GM19328 (cell line): ENCODE results near the gene DDX39A.
"Not testable (repeated sequence)": the region's sequence is repeated elsewhere in the genome, so short reads cannot be mapped to it uniquely, and the experiment has no call there.

Source experiments
- ATAC-seq: cut with Tn5 transposase; IDR thresholded peaks from one replicate; pipeline ENCODE4 v1.9.1; 2021; ENCODE audit warnings: mild to moderate bottlenecking, moderate library complexity; ENCODE audit not compliant: unreplicated experiment

Gene DDX39A

DNA sequence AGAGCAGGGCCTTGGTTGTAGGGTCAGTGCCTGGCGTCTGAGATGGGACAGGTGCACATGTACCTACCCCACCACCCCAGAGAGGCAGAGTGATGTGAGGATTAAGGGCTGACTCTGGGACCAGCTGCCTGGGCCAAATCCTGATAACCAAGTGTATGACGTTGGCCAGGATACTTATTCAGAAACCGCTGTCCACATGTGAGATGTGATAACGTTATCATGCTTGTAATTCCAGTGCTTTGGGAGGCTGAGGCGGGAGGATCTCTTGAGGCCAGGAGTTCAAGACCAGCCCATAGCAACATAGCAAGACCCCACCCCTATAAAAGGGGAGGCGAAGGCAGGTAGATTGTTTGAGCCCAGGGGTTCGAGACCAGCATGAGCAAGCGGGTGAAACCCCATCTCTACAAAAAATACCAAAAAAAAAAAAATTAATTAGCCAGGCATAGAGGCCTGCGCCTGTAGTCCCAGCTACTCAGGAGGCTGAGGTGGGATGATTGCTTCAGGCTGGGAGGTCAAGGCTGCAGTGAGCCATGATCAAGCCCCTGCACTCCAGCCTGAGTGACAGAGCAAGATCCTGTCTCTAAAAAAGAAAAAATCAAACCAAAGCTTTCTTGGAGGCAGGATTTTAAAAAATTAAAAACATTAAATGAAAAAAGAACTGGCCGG, 27.9 kb downstream of the DDX39A start:
- no peak for ATAC-seq

DNA sequence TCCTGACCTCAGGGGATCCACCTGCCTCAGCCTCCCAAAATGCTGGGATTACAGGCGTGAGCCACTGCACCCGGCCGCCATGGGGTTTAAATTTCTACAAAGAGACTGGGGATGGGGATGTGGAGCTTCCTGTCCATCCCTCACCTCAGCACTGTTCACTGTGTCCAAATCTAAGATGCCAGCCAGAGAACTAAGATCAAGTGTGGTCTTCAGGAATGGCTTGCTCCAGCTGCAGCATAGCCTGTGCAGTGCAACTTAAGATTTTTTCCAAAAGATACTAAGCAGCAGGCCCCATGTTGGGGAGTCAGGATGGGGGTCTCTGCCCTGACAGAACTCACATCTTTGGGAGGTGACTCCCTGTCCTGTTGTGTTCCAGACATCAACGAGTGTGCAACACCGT, 28.6 kb downstream of the DDX39A start:
- ATAC-seq = no peak

DNA sequence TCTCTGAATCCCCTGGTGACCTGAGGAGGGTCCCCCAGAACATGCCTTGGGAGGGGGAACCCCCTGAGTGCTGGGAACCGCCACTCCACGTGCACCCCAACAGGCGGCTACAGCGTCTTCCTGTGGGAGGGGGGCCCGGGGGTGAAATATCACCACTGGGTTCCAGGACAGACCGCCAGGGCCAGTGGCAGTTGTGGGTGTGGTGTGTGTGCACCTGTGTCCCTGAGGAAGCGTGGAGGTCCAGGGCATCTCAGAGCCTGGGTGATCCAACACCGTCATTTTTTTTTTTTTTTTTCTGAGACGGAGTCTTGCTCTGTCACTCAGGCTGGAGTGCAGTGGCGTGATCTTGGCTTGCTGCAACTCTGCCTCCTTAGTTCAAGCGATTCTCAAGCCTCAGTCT, 33.6 kb downstream of the DDX39A start:
- no peak for ATAC-seq

GRCh38 chr19:14383661-14384555, 35.2 kb downstream of the DDX39A start:
- ATAC-seq = no peak

GRCh38 chr19:14381689-14382474, 37.3 kb downstream of the DDX39A start:
- no peak for ATAC-seq

- no peak for ATAC-seq
These were observed 39.7 kb downstream of the DDX39A start for GRCh38 chr19:14379294-14380065.

GRCh38 chr19:14378890-14379289, 40.3 kb downstream of the DDX39A start:
- ATAC-seq = no peak

DNA sequence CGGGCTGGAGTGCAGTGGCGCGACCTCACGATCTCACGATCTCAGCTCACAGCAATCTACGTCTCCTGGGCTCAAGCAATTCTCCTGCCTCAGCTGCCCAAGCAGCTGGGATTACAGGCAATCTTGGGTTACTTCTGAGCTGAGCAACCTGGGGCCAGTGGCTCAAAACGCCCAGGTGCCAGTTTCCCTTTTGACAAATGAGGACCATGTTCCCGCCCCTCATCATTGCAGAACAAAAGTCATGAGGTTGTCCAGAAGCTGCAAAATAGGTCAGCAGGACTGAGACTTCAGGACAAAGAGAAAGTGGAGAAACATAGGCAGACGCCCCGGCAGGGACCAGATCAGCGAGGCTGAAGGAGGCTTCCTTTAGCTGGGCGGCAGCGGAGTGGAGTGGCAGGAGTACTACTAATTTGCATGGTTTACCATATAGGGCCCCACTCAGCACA, 41.2 kb downstream of the DDX39A start:
- no peak for ATAC-seq

DNA sequence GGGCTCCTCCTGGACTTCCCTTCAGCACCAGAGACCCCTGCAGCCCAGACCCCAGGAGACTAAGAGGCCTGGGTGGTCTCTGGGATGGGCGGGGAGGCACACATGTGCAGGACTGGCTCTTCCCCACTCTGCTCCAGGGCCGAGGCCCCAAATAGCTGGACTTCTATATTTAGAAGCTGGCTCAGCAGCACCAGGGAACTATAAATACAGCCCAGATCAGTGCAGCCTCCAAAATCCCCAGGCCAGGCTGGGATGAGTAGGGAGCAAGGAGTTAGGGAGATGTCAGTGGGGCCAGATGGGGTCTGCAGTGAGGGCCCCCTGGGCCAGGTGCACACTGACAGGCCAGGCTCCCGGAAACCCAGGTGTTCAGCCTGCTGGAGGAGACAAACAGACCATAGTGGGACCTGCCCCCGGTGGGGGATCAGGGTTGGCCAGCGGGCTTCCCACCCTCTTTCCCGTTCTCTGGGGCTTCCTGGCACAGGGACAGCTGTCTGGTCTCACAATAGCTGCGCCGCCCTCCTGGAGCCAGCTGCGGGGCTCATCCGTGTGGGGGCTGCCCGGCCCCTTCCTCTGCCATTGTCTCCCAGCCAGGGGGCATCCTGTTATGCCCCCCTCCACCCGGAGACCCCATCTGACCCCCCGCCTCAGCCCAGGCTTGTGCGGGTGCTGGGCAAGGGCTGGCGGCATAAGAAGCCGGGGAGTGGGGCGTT, 43.4 kb downstream of the DDX39A start:
- no peak for ATAC-seq

DNA sequence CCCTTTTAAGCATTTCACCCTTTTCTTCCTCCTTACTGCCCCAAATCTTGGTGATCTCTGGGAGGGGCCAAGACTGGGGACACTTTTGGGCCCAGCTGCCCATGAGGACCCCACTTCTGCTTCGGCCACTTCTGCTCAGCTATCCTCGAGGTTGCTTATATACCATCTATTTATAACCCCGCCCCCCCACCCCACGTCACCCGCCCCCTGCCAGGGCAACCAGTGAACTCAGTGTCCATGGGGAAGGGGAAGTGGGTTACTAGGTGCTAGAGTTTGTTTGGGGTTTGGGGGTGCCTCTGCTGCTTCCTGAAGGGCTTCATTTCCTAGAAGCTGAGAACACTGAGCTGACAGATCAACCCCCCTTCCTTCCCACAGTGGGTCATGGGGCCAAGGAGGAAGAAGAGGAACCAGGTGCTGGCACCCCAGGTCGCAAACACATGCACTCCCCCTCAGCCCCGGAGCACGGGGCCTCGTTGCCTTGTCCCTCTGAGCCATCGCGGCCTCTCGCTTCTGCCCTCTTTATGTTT, 44.0 kb downstream of the DDX39A start:
- ATAC-seq = no peak

- not testable (repeated sequence) for ATAC-seq
These were observed 44.8 kb downstream of the DDX39A start for GRCh38 chr19:14374313-14374712.

GRCh38 chr19:14372384-14373077, 46.6 kb downstream of the DDX39A start:
- ATAC-seq = not testable (repeated sequence)

DNA sequence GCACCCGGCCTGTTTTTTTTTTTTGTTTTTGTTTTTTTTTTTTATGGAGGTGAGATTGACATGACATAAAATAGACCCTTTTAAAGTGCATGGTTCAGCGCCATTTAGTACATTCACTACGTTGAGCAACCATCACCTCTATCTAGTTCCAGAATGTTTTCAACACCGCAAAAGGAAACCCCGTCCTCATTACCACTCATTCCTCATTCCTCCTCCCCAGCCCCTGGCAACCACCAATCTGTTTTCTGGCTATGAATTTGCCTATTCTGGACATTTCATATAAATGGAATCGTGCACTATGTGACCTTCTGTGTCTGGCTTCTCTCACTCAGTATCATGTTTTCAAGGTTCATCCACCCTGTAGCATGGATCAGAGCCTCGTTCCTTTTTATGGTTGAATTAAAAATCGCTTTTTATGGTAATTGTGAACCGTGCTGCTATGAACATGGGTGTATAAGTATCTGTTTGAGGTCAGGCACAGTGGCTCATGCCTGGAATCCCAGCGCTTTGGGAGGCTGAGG, 47.8 kb downstream of the DDX39A start:
- no peak for ATAC-seq

- ATAC-seq = no peak
These were observed 48.2 kb downstream of the DDX39A start for GRCh38 chr19:14370940-14371280.

DNA sequence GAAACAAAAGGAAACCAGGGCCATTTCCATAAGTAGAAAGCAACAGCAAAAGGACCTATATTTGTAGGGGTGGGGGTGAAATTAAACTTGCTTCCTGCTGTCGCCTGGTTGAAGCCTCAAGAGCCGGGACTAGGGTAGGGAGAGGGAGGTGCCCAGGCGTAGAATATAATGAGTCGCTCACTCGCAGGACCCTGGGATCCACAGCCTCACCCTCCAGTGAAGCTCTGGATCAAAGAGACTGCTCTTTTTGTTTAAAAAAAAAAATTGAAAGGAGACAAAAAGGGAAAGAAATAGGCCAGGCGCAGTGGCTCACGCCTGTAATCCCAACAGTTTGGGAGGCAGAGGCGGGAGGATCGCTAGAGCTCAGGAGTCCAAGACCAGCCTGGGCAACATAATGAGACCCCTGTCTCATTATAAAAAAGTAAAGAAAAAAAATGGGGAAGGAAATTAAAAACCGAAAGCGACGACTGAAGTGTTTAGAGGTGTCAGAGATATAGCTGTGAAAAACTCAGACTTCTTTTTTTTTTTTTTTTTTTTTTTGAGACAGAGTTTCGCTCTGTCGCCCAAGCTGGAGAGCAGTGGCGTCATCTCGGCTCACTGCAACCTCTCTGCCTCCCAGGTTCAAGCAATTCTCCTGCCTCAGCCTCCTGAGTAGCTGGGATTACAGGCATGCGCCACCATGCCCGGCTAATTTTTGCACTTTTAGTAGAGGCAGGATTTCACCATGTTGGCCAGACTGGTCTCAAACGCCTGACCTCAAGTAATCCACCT, 48.8 kb downstream of the DDX39A start:
- no peak for ATAC-seq

DNA sequence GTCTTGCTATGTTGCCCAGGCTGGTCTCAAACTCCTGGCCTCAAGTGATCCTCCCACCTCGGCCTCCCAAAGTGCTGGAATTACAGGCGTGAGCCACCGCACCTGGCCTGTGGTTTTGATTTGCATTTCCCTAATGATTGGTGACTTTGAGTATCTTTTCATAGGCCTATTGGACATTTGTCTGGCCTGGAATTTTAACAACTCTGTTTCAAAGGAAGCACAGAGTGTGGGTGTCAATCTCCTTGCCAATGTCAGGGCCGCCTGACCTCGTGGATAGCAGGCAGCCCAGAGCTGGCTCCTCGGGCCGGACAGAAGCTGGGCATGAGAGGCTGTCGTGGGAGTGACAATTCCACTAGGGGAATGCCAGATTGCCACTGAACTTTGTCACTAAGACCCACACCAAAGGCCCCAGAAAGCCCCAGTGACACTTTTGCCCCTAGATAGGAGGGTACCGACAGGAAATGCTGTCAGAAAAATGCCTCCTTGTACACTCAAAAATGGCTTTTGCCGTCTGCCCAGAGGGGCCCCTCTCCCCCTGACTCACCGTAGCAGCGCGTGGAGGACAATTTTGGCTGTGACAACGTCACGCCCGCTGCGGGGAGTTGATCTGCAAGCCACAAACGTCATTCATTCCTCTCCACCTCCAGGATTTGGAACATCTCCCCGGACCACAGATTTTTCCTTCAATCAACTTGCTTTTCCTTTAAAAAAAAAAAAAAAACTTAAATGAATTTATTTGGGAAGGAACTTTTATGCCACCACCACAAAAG, 49.6 kb downstream of the DDX39A start:
- ATAC-seq = no peak

- no peak for ATAC-seq
These were observed 51.1 kb downstream of the DDX39A start for GRCh38 chr19:14368011-14368513.
